GM12873 (cell line): ENCODE results near the gene GALNT16.

Experiments used
- TF ChIP-seq, protein P1 (sequence below): IDR thresholded peaks from 2 replicates; pipeline ENCODE4 v1.5.1; 2012; ENCODE audit warnings: low read depth, mild to moderate bottlenecking, moderate library complexity, low read length, control low read depth; ENCODE audit not compliant: insufficient read depth; ENCODE audit errors: missing control alignments

The GALNT16 gene

DNA sequence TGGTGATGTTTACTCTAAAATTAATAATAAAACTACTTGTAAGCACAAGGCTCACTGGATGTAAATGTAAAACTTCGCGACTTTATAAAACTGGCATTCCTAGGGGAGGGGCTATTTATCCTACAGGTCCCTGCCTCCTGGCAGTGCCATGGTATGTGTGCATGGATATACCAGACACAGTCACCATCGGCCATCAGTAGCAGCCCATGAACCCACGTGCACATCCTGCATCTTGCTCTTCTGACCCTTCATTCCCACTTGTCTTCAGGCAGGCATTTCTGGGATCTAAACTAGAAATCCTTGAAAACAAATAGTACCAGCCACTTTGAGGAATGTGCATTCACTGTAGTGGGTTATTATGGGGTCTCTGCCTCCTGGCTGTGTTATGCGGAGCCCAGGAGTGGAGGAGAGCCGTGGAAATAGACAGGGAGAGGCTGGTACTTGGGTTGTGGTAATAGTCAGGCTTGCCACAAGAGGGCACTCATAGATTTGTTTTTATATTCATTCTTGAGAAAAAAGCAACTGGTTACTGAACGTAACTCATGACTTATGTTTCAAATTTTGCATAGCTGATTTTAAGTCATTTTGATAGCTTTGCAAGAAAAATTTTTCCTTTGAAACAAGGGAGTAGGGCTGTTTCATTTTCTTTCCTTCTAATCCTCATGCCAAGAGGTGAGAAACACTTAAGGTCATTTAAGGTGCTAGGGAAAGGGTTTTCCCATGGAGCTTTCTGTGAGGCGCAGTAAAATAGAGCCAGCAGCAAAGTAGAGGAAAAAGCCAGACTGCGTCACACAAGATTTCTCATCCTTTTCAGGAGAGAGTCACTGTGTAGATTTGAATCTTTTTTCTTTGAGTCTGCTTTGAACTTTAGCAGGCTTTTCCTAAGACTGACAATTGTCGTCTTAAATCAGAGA is 17.4 kb upstream of the GALNT16 start:
- TF ChIP-seq, protein P1, sequence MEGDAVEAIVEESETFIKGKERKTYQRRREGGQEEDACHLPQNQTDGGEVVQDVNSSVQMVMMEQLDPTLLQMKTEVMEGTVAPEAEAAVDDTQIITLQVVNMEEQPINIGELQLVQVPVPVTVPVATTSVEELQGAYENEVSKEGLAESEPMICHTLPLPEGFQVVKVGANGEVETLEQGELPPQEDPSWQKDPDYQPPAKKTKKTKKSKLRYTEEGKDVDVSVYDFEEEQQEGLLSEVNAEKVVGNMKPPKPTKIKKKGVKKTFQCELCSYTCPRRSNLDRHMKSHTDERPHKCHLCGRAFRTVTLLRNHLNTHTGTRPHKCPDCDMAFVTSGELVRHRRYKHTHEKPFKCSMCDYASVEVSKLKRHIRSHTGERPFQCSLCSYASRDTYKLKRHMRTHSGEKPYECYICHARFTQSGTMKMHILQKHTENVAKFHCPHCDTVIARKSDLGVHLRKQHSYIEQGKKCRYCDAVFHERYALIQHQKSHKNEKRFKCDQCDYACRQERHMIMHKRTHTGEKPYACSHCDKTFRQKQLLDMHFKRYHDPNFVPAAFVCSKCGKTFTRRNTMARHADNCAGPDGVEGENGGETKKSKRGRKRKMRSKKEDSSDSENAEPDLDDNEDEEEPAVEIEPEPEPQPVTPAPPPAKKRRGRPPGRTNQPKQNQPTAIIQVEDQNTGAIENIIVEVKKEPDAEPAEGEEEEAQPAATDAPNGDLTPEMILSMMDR: peak; percentile 66

DNA sequence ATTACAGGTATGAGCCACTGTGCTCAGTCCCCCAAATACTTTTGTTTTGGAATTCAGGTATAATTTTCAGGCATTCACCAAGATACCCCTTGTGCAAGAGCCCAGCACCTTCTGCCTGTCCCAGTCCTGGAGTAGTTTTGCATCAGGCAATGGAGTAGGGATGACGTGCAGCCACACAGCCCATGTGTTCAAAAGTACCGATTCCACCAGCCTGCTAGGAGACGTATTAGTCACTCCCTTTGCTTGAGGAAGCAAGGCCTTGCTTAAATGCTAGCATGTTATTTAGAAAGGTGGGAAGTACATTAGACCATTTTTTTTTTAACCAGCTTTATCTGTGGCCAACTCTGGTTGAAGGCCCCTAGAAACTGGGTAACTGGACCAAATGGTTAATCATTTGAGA is 15.0 kb upstream of the GALNT16 start:
- TF ChIP-seq, protein P1: no peak

DNA sequence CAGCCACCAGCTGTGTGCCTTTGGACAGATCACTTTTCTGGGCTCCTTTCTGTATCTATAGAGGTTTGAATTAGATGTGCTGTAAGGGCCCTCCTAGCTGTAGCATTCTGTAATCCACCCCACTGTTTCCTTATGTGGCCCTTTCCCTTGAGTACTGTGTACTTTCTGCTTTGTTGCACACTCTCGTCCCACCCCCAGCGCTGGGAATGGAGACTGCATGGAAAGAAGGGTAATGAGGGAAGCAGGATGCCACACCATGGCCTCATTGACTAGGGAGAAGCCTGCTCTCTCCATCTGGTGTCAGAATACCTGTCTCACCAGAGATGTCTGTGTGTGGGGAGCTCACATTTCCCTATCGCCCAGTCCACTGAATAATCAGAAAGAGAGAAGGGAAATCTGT is 13.6 kb upstream of the GALNT16 start:
- TF ChIP-seq, protein P1: no peak

DNA sequence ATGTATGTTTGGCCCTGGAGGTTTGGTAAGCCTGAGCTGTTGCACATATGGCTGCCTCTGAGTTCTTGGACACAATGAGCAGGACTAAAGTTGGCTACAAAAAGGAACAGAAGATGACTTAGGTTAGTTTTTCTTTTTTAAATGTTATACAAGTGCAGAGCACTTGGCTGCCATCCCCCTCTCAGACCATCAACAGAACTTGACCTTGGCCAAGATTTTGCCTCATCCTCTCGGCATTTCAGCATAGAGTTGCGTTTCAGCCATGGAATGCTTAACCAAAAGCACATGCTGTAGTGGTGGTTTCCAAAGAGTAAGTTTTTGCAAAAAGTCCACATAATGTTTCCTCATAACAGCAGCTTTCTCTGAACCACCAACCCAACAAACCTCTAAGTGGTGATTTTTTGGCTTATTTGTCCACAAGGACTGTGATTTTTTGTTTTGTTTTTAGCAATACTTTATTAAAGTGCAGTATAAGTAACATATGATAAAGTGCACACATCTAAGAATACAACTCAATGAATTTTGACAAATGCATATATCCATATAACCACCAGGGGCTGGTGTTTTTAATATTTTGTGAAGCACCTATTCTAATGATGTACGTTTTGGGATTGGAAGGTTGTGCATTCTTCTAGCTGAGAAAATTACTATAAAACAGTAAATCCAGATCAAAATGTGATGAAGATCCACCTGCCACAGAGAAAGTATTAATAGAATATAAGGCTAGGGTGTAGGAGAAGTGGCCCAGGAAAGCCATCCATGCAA is 12.1 kb upstream of the GALNT16 start:
- TF ChIP-seq, protein P1: no peak

DNA sequence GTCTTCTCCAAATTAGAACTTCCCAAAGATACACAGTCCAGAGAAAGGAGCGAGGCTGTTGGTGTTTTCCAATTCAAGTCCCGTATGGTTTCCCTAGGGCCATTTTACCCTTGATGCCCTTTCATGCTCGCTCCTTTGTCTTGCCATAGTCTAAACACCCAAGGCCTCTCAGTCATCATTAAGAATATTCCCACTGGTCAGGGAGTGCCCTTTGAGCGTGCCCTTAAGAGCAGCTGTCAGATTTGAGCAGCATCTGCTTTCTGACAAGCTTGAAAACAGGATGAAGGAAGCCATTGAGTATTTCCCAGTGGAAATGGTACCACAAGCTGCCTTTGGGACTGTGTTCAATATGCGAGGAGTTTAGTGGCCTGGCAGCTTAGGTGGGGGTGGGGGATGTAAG is 10.4 kb upstream of the GALNT16 start:
- TF ChIP-seq, protein P1: no peak

DNA sequence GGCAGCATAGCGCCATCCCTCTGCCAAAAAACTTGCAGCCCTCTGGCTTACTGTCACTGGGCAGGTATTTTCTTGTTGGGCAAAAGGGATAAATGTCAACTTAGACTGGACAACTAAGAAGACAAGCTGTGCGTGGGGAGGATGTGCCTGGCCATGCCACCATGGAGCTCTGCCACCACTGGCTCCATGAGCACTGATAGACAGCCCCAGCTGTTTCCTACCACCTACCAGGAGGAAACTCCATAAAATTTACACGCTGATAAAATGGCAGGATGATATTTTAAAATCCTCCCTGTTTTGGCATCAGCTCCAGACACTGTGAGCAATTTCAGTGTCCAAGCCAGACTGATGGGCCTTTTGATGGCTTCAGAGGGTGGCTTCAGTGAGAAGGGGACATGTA is 7.1 kb upstream of the GALNT16 start:
- TF ChIP-seq, protein P1: no peak

DNA sequence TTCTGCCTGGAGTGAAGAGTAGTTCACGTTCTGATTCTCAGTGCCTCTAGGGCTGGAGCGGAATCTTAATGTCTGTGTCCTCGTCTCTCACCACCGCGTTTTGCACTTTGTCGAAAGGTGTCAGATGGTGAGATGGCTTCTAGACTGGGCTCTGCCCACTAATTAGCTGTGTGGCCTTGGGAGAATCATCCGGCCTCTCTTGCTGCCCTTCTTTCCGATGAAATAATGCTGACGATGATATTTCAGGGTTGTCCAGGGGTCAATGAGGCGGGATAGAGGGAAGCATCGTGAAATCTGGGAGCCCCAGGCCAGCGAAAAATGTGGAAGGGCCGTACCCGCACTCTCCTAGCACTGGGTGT is 811 bp upstream of the GALNT16 start:
- TF ChIP-seq, protein P1: no peak
